A549 (cell line): ENCODE results near the gene TNS1. TPM values are rescaled to one million over a fixed set of nuclear protein-coding genes. Genes with fewer than 3 reads are reported as not detected.

Experiments
- ATAC-seq, 2 experiments: fragments of 200-7000 bp in 1 of 2; fragments of >200 bp in 1 of 2; cut with Nextera tagmentation in 1 of 2; cut with Tn5 transposase in 1 of 2; 3 replicates each; pipeline versions ENCODE4 v1.8.0 to v1.9.1; 2018 to 2020; ENCODE audit warnings: mild to moderate bottlenecking in 1 of 2, moderate library complexity in 1 of 2
- CTCF ChIA-PET: fragments of 300-600 bp; sonication (Branson Sonifier 250); formaldehyde crosslinking; extraction: SDS; loops from one replicate; lab custom pipeline; 2021; ENCODE audit warnings: antibody characterized with exemption, inconsistent platforms; lab: Yijun Ruan, JAX
- POLR2A ChIA-PET: fragments of 350-600 bp; formaldehyde crosslinking; extraction: SDS; loops from one replicate; lab custom pipeline; 2021; ENCODE audit warnings: antibody characterized with exemption, inconsistent platforms; lab: Yijun Ruan, JAX
- DNase-seq, 2 experiments: peaks; one replicate each; pipeline versions ENCODE4 v3.0.0 to v3.0.0-alpha.2; 2011 to 2016; ENCODE audit warnings: low read depth in 1 of 2, low spot score in 1 of 2
- FAIRE-seq: peaks from 2 replicates; lab custom pipeline; 2011; peaks lifted over from hg19 to GRCh38; lab: Jason Lieb, UNC
- H3K27ac ChIP-seq, 2 experiments: fragments of >200 bp; sonication (Bioruptor Twin); formaldehyde crosslinking; 3 replicates each; pipeline ENCODE4 v1.5.1; 2016 to 2017
- H3K4me1 ChIP-seq: fragments of >200 bp; sonication (Bioruptor Twin); formaldehyde crosslinking; 3 replicates; pipeline ENCODE4 v1.6.1; 2016
- H3K4me2 ChIP-seq: fragments of >200 bp; sonication (Bioruptor Twin); formaldehyde crosslinking; 3 replicates; pipeline ENCODE4 v1.6.1; 2016
- H3K4me3 ChIP-seq: fragments of >200 bp; sonication (Bioruptor Twin); formaldehyde crosslinking; 3 replicates; pipeline ENCODE4 v1.5.1; 2016
- H3K9me3 ChIP-seq: fragments of >200 bp; sonication (Bioruptor Twin); formaldehyde crosslinking; 3 replicates; pipeline ENCODE4 v1.6.1; 2016
- BHLHE40 ChIP-seq: IDR thresholded peaks from 2 replicates; pipeline ENCODE4 v1.6.1; 2012; ENCODE audit warnings: low read depth, low read length, inconsistent platforms
- CEBPB ChIP-seq, 2 experiments: fragments of >200 bp in 1 of 2; sonication (Bioruptor Twin) in 1 of 2; formaldehyde crosslinking in 1 of 2; IDR thresholded peaks; 2 replicates each; pipeline ENCODE4 v1.6.1; 2012 to 2016
- CHD2 ChIP-seq: fragments of 150-350 bp; IDR thresholded peaks from 2 replicates; pipeline ENCODE4 v1.6.1; 2014; ENCODE audit warnings: low read length; ENCODE audit not compliant: partially characterized antibody
- EP300 ChIP-seq, 2 experiments: fragments of >200 bp; sonication (Bioruptor Twin); formaldehyde crosslinking; IDR thresholded peaks; 2 replicates in 1 of 2; 3 replicates in 1 of 2; pipeline ENCODE4 v1.6.1; 2016 to 2017
- ESRRA ChIP-seq: fragments of 150-350 bp; IDR thresholded peaks from 2 replicates; pipeline ENCODE4 v1.6.1; 2014; ENCODE audit warnings: mild to moderate bottlenecking, low read length, borderline replicate concordance
- FOSL2 ChIP-seq, 2 experiments: fragments of 450-650 bp in 1 of 2; fragments of >200 bp in 1 of 2; sonication (Bioruptor Twin) in 1 of 2; formaldehyde crosslinking; IDR thresholded peaks; 2 replicates each; pipeline versions ENCODE4 v1.5.0 to v1.6.1; 2016 to 2020; ENCODE audit warnings: mild to moderate bottlenecking in 1 of 2, moderate library complexity in 1 of 2
- FOXS1 ChIP-seq: fragments of 250-450 bp; sonication (Bioruptor Pico); IDR thresholded peaks from 2 replicates; pipeline ENCODE4 v1.5.0; 2020; ENCODE audit warnings: mild to moderate bottlenecking, moderate library complexity
- HDAC2 ChIP-seq: fragments of 200-600 bp; sonication (generic); IDR thresholded peaks from 2 replicates; pipeline ENCODE4 v1.6.1; 2016
- HEYL ChIP-seq: fragments of 250-450 bp; sonication (Bioruptor Pico); IDR thresholded peaks from 2 replicates; pipeline ENCODE4 v1.8.0; 2021; ENCODE audit warnings: mild to moderate bottlenecking, moderate library complexity
- KDM1A ChIP-seq: fragments of 200-600 bp; sonication (generic); IDR thresholded peaks from 2 replicates; pipeline ENCODE4 v1.6.1; 2016; ENCODE audit warnings: low read depth, mild to moderate bottlenecking
- MAZ ChIP-seq: fragments of 150-350 bp; IDR thresholded peaks from 2 replicates; pipeline ENCODE4 v1.6.1; 2014; ENCODE audit warnings: antibody characterized with exemption, low read depth, low read length, borderline replicate concordance
- NFE2L2 ChIP-seq: fragments of 150-350 bp; conservative IDR thresholded peaks from 2 replicates; pipeline ENCODE4 v1.6.1; 2014; ENCODE audit warnings: low read length
- NPAS2 ChIP-seq: fragments of 250-450 bp; sonication (Bioruptor Pico); IDR thresholded peaks from 2 replicates; pipeline ENCODE4 v1.8.0; 2022; ENCODE audit warnings: mild to moderate bottlenecking, moderate library complexity, borderline replicate concordance
- PHF8 ChIP-seq: fragments of 200-600 bp; sonication (generic); IDR thresholded peaks from 2 replicates; pipeline ENCODE4 v1.6.1; 2016; ENCODE audit warnings: low read depth, mild to moderate bottlenecking, antibody characterized with exemption, moderate library complexity, borderline replicate concordance
- POLR2A ChIP-seq: IDR thresholded peaks from 2 replicates; pipeline ENCODE4 v1.6.1; 2012; ENCODE audit warnings: mild to moderate bottlenecking, low read length
- POLR2AphosphoS2 ChIP-seq: conservative IDR thresholded peaks from 2 replicates; pipeline ENCODE4 v1.6.1; 2012; ENCODE audit warnings: low read length, improper control_type of control experiment, inconsistent platforms
- RARB ChIP-seq: fragments of 250-450 bp; sonication (Bioruptor Pico); IDR thresholded peaks from 2 replicates; pipeline ENCODE4 v1.8.0; 2021; ENCODE audit warnings: mild to moderate bottlenecking, moderate library complexity
- RCOR1 ChIP-seq: fragments of 150-350 bp; IDR thresholded peaks from 2 replicates; pipeline ENCODE4 v1.6.1; 2014; ENCODE audit warnings: antibody characterized with exemption, low read length, low read depth
- RFX5 ChIP-seq: fragments of 450-650 bp; IDR thresholded peaks from 2 replicates; pipeline ENCODE4 v1.7.1; 2014; ENCODE audit warnings: antibody characterized with exemption, mild to moderate bottlenecking, moderate library complexity
- RNF2 ChIP-seq: fragments of 200-600 bp; sonication (generic); IDR thresholded peaks from 2 replicates; pipeline ENCODE4 v1.6.1; 2016; ENCODE audit warnings: low read depth, mild to moderate bottlenecking, antibody characterized with exemption, moderate library complexity, borderline replicate concordance
- SMC3 ChIP-seq: fragments of >200 bp; sonication (Bioruptor Twin); formaldehyde crosslinking; IDR thresholded peaks from 3 replicates; pipeline ENCODE4 v1.6.1; 2018; ENCODE audit warnings: inconsistent platforms
- SREBF2 ChIP-seq: fragments of 450-650 bp; IDR thresholded peaks from 2 replicates; pipeline ENCODE4 v1.6.1; 2014; ENCODE audit warnings: mild to moderate bottlenecking, moderate library complexity
- TP53 ChIP-seq: fragments of 250-450 bp; sonication (Bioruptor Pico); IDR thresholded peaks from 2 replicates; pipeline ENCODE4 v1.5.0; 2021; ENCODE audit warnings: mild to moderate bottlenecking, moderate library complexity
- ZFP36 ChIP-seq: fragments of 450-650 bp; IDR thresholded peaks from 2 replicates; pipeline ENCODE4 v1.6.1; 2014; ENCODE audit warnings: borderline replicate concordance; ENCODE audit not compliant: partially characterized antibody
- WGBS: methylation state at CpG from one replicate; pipeline ENCODE4 v1.1.6; 2017; ENCODE audit errors: missing lambda C conversion rate; 5-methylcytosine and 5-hydroxymethylcytosine counted together
- polyA plus RNA-seq, 4 experiments: library from polyadenylated mRNA; depleted of rRNA in 3 of 4; stranded (reverse); fragments of >200 nt; fragmentation: RNase III in 1 of 4; extraction: RNeasy Plus Mini Kit Qiagen cat#74134 plus additional on column Dnase treatment in 1 of 4; gene quantifications; 2 replicates in 3 of 4; 3 replicates in 1 of 4; pipeline ENCODE4 v1.2.3, GENCODE V29; 2011 to 2017
- TF ChIP-seq, protein P1 (sequence below): IDR thresholded peaks from 2 replicates; pipeline ENCODE4 v1.6.1; 2012
- TF ChIP-seq, protein P2 (sequence below): fragments of >200 bp; sonication (Bioruptor Twin); formaldehyde crosslinking; IDR thresholded peaks from 2 replicates; pipeline ENCODE4 v1.6.1; 2016
- TF ChIP-seq, protein P3 (sequence below): fragments of >200 bp; sonication (Bioruptor Twin); formaldehyde crosslinking; IDR thresholded peaks from 3 replicates; pipeline ENCODE4 v1.6.1; 2016
- TF ChIP-seq, protein P4 (sequence below): fragments of 250-450 bp; sonication (Bioruptor Pico); IDR thresholded peaks from 2 replicates; pipeline ENCODE4 v1.5.0; 2020; ENCODE audit warnings: low read depth, mild to moderate bottlenecking, moderate library complexity

The TNS1 gene
- polyA plus RNA-seq, 2 of the 4 experiments (the other 2 are of a cell fraction): 4.9 to 10.6 TPM

DNA sequence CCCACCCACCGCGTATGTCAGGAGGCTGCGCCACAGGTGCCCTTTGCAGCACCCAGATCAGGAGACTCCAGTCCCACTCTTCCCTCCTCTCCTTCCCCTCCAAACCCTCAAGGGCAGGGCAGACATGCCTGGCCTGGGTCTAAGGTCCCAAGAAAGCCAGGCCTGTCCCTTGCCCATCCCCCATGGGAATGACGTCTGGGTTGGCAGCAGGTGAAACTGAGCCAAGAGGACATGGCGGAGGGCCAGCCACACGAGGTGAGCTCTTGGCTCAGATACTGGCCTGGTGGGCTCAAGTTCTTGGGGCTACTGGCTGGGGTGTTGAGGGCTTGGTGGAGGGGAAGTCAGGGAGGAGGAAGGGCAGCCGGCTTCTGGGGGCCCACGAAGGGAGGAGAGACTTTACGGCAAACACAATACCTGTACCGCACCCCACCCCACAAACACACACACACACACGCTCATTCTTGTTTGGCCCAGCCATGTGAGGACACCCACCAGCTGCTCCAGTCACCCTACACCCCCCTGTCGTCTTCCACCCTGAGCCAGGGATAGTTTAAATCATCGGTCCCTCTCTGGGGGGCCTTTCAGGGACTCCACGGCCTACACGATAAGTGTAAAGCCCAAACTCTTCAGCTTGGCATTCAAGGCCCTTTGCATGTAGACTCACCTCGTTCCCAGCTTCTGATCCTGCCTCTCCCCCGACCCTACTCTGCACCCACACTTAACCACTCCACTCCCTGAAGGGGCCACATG, 24.1 kb upstream of the TNS1 start:
- 68% methylated on average over 17 of the region's 17 CpGs for WGBS
- ChIA-PET POLR2A (no interaction called here), CTCF (interaction anchor here (0.7 to 1.6 kb wide), 4 partner anchors 33 to 241 kb away, joined by 3 to 6 read pairs (median 4); no protein-coding TSS in a partner anchor)
- Histone ChIP-seq H3K4me3 (no peak overlapping the region), H3K9me3 (no peaks in the 10 kb centered on the region), H3K27ac (no peak overlapping the region), H3K4me1 (no peaks in the 10 kb centered on the region), H3K4me2 (no peak overlapping the region)
- DNase-seq (no peak), FAIRE-seq (no peak), ATAC-seq (no peak)
- TF ChIP-seq POLR2A: no peak
- no peak for TF ChIP-seq RNF2
- no peak for TF ChIP-seq CHD2
- no peak for TF ChIP-seq FOSL2 (IDR thresholded peaks at IDR 0.05)
- TF ChIP-seq FOSL2 (CRISPR knock-in tag; IDR thresholded peaks at IDR 0.05): no peak

DNA sequence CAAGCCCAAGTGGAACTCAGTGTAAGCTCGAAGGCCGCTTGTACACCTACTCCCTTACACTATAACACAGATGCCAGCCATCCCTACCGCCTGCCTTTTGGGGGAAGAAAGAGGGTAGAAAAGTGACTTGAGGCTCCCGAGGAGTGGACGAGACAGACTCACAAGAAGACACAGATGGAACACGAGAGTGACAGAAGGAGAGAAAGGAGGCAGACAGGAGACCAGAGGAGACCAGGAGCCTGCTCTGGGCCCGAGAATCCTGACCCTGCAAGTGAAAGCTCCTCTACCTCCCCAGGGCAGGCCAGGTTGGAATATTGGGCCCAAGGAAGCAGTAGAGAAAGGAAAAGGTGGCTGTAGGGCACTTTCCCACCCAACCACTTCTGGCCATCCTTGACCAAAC, 23.4 kb upstream of the TNS1 start:
- no peak overlapping the region for H3K4me3 ChIP-seq
- TF ChIP-seq PHF8: no peak
- no peak for TF ChIP-seq HDAC2
- TF ChIP-seq, protein P1, sequence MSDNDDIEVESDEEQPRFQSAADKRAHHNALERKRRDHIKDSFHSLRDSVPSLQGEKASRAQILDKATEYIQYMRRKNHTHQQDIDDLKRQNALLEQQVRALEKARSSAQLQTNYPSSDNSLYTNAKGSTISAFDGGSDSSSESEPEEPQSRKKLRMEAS: no peak
- TF ChIP-seq RNF2: no peak
- TF ChIP-seq KDM1A: no peak
- no peak for TF ChIP-seq RCOR1
- no peak for TF ChIP-seq FOSL2 (IDR thresholded peaks at IDR 0.05)
- no peak for TF ChIP-seq FOSL2 (CRISPR knock-in tag; IDR thresholded peaks at IDR 0.05)
- TF ChIP-seq, protein P2, sequence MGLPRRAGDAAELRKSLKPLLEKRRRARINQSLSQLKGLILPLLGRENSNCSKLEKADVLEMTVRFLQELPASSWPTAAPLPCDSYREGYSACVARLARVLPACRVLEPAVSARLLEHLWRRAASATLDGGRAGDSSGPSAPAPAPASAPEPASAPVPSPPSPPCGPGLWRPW: no peak
- no peak for TF ChIP-seq RFX5
- no peak for TF ChIP-seq SREBF2
- TF ChIP-seq FOXS1 (CRISPR knock-in tag): no peak
- no peak for TF ChIP-seq ZFP36
- TF ChIP-seq NFE2L2: no peak
- TF ChIP-seq NPAS2 (CRISPR knock-in tag): no peak
- no peak for TF ChIP-seq RARB (CRISPR knock-in tag)
- TF ChIP-seq, protein P3, sequence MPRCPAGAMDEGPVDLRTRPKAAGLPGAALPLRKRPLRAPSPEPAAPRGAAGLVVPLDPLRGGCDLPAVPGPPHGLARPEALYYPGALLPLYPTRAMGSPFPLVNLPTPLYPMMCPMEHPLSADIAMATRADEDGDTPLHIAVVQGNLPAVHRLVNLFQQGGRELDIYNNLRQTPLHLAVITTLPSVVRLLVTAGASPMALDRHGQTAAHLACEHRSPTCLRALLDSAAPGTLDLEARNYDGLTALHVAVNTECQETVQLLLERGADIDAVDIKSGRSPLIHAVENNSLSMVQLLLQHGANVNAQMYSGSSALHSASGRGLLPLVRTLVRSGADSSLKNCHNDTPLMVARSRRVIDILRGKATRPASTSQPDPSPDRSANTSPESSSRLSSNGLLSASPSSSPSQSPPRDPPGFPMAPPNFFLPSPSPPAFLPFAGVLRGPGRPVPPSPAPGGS: no peak
- DNase-seq: no peak
- FAIRE-seq: no peak
- H3K9me3 ChIP-seq: no peaks in the 10 kb centered on the region
- ChIA-PET POLR2A (no interaction called here), CTCF (interaction anchor here (1.2 to 1.6 kb wide), 3 partner anchors 32 to 240 kb away, joined by 3 to 6 read pairs (median 5); no protein-coding TSS in a partner anchor)
- 69% methylated on average over 7 of the region's 7 CpGs for WGBS
- H3K4me1 ChIP-seq: no peaks in the 10 kb centered on the region
- H3K4me2 ChIP-seq: no peak overlapping the region
- ATAC-seq: no peak
- no peak overlapping the region for H3K27ac ChIP-seq

DNA sequence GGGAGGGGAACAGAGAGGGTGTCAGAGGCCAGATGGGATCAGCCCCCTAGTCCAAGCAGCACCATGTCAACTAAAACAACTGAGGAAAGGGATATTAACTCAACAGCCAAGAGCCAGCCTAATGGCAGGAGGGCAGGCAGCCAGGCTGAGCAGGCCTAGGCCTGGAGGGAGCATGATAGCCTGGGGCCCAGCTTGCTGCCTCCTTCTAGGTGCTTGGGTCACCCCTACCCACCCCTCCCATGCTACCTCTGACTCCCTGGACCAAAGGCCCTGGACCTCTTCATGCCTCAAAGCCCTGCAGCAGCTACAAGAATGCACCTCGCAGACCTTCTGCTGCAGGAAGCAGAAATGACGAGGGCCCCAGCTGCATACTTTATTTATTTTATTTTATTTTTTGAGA, 22.1 kb upstream of the TNS1 start:
- no peaks in the 10 kb centered on the region for H3K4me1 ChIP-seq
- DNase-seq (no peak), ATAC-seq (no peak), FAIRE-seq (no peak)
- H3K4me3 ChIP-seq: no peak overlapping the region
- no peak for TF ChIP-seq FOXS1 (CRISPR knock-in tag)
- TF ChIP-seq, protein P2: no peak
- no peak for TF ChIP-seq EP300 (IDR thresholded peaks at IDR 0.05)
- no peak for TF ChIP-seq POLR2AphosphoS2
- TF ChIP-seq ESRRA: no peak
- TF ChIP-seq HEYL (CRISPR knock-in tag): no peak
- TF ChIP-seq CEBPB (IDR thresholded peaks at IDR 0.05): no peak
- no peak for TF ChIP-seq MAZ
- no peak for TF ChIP-seq BHLHE40
- TF ChIP-seq, protein P1: no peak
- TF ChIP-seq, protein P4, sequence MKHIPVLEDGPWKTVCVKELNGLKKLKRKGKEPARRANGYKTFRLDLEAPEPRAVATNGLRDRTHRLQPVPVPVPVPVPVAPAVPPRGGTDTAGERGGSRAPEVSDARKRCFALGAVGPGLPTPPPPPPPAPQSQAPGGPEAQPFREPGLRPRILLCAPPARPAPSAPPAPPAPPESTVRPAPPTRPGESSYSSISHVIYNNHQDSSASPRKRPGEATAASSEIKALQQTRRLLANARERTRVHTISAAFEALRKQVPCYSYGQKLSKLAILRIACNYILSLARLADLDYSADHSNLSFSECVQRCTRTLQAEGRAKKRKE (CRISPR knock-in tag): no peak
- no peak for TF ChIP-seq SMC3
- no peak for TF ChIP-seq TP53 (CRISPR knock-in tag)
- ChIA-PET CTCF (interaction anchor here (1.0 to 1.8 kb wide), 5 partner anchors 9 to 239 kb away, joined by 3 to 8 read pairs (median 4); no protein-coding TSS in a partner anchor), POLR2A (no interaction called here)
- H3K9me3 ChIP-seq: no peaks in the 10 kb centered on the region
- 85% methylated on average over 2 of the region's 2 CpGs for WGBS
- no peak overlapping the region for H3K4me2 ChIP-seq
- no peak overlapping the region for H3K27ac ChIP-seq
